ENCODE data around the gene BCL2L1. TPM values are rescaled to one million over a fixed set of nuclear protein-coding genes. Genes with fewer than 3 reads are reported as not detected.

The BCL2L1 gene
- total RNA-seq, 1 experiment from 2014 or later: 33.1 TPM

- Histone ChIP-seq H3K4me1 (peaks cover 29% of the 10 kb centered on the region), H3K36me3 (peaks cover 73% of the 10 kb centered on the region), H3K4me3 (no peak overlapping the region), H3K27me3 (no peaks in the 10 kb centered on the region), H3K27ac (no peak overlapping the region), H3K9me3 (replicated peaks) (no peaks in the 10 kb centered on the region)
- DNase-seq: peak in 1 of 2 experiments; percentile 21
These were observed 23.6 kb upstream of the BCL2L1 start for GRCh38 chr20:31746068-31746878.

GRCh38 chr20:31740656-31741323 lies 18.1 kb upstream of the BCL2L1 start:
- Histone ChIP-seq H3K27ac (peak overlapping the region; percentile 84; the same call in 1 of the 2 replicates), H3K9me3 (replicated peaks) (no peaks in the 10 kb centered on the region), H3K4me3 (peak overlapping the region; percentile 84), H3K36me3 (peaks cover 35% of the 10 kb centered on the region), H3K27me3 (no peaks in the 10 kb centered on the region), H3K4me1 (peaks cover 9% of the 10 kb centered on the region)
- no peak for DNase-seq

GRCh38 chr20:31740208-31740607 lies 17.5 kb upstream of the BCL2L1 start:
- Histone ChIP-seq H3K27me3 (no peaks in the 10 kb centered on the region), H3K4me3 (peak overlapping the region; percentile 84), H3K9me3 (replicated peaks) (no peaks in the 10 kb centered on the region), H3K4me1 (0 out of 2 replicates have a peak, but pooled peaks cover 4% of the 10 kb centered on the region), H3K27ac (peak overlapping the region; percentile 84; the same call in 1 of the 2 replicates), H3K36me3 (peaks cover 29% of the 10 kb centered on the region)
- no peak for DNase-seq

GRCh38 chr20:31739550-31739977 lies 16.9 kb upstream of the BCL2L1 start:
- H3K27me3 ChIP-seq: no peaks in the 10 kb centered on the region

GRCh38 chr20:31738729-31739549 lies 16.3 kb upstream of the BCL2L1 start, which contains the start of gene TPX2:
Gene TPX2 (plus strand): TSS chr20:31739290. CDS start chr20:31757477, 18,187 bp downstream.
- H3K36me3 ChIP-seq: peaks cover 18% of the 10 kb centered on the region

More at GRCh38 chr20:31739550-31739977, 16.9 kb upstream of the BCL2L1 start:
- 0 out of 2 replicates have a peak, but pooled peaks cover 4% of the 10 kb centered on the region for H3K4me1 ChIP-seq
- no peak for DNase-seq
- peak overlapping the region; percentile 84 for H3K27ac ChIP-seq
- peak overlapping the region; percentile 84 for H3K4me3 ChIP-seq
- H3K9me3 ChIP-seq (replicated peaks): no peaks in the 10 kb centered on the region
- peaks cover 23% of the 10 kb centered on the region for H3K36me3 ChIP-seq

GRCh38 chr20:31731321-31731717 lies 8.7 kb upstream of the BCL2L1 start:
- H3K4me3 ChIP-seq: no peak overlapping the region
- no peak overlapping the region for H3K27ac ChIP-seq
- H3K27me3 ChIP-seq: no peaks in the 10 kb centered on the region
- no peak for DNase-seq
- no peaks in the 10 kb centered on the region for H3K36me3 ChIP-seq
- peaks cover 9% of the 10 kb centered on the region; the same call in 1 of the 2 replicates for H3K4me1 ChIP-seq
- no peaks in the 10 kb centered on the region for H3K9me3 ChIP-seq (replicated peaks)

More at GRCh38 chr20:31738729-31739549, 16.3 kb upstream of the BCL2L1 start, which contains the start of gene TPX2:
- H3K27me3 ChIP-seq: no peaks in the 10 kb centered on the region
- no peaks in the 10 kb centered on the region for H3K9me3 ChIP-seq (replicated peaks)
- DNase-seq: peak; percentile 99 to 100
- 0 out of 2 replicates have a peak, but pooled peaks cover 4% of the 10 kb centered on the region for H3K4me1 ChIP-seq
- H3K4me3 ChIP-seq: peak within 1 kb of the TSS; percentile 84
- H3K27ac ChIP-seq: peak within 1 kb of the TSS; percentile 84

DNA sequence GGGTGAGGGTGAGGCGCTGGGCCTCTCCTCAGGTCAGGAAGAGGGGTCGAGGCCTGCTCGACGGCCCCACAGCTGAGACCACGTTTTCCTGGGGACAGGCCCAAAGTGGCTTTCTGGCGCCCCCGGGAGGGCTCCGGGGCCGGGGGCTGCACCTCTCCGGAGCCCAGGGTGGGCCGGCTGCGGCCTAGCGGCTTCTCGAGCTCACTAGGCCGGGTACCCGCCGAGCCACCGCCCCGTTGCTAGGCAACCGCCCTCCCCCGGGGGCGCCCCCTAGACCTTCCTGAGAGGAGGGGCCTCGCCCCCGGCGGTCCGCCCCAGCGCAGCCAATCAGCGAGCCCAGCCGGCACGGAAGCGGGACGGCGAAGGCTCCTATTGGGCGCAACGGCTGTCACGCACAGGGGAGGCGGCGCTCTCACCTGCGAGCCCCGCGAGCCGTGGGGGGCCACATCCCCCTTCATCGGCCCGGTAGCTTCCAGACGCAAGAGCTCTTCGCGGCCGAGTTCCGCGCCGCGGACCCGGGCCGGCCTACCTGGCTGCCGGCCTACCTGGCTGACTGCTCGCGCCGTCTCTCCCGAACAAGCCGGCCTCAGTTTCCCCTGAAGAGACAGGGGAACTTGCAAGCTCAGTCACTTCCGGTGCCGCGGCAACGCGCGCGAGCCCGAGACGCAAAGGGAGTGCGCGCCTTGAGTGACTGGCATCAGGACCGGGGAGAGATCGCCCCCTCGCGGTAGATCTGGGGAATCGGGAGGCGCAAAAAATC lies 831 bp upstream of the BCL2L1 start:
- H3K36me3 ChIP-seq: peaks cover 9% of the 10 kb centered on the region
- no peaks in the 10 kb centered on the region for H3K9me3 ChIP-seq (replicated peaks)
- peaks cover 42% of the 10 kb centered on the region for H3K4me1 ChIP-seq
- peak overlapping the region; percentile 84 for H3K4me3 ChIP-seq
- DNase-seq: peak; percentile 99 to 100
- peak overlapping the region; percentile 86 for H3K27ac ChIP-seq
- no peaks in the 10 kb centered on the region for H3K27me3 ChIP-seq

- Histone ChIP-seq H3K4me3 (peak overlapping the region; percentile 84), H3K36me3 (peaks cover 9% of the 10 kb centered on the region), H3K4me1 (peaks cover 42% of the 10 kb centered on the region), H3K27me3 (no peaks in the 10 kb centered on the region), H3K9me3 (replicated peaks) (no peaks in the 10 kb centered on the region), H3K27ac (peak overlapping the region; percentile 86)
- no peak for DNase-seq
These were observed 326 bp upstream of the BCL2L1 start for GRCh38 chr20:31723069-31723318.

- H3K4me1 ChIP-seq: peaks cover 35% of the 10 kb centered on the region
- peak overlapping the region; percentile 84 for H3K4me3 ChIP-seq
- peaks cover 9% of the 10 kb centered on the region for H3K36me3 ChIP-seq
- DNase-seq: no peak
- peak overlapping the region; percentile 76 for H3K27ac ChIP-seq
- H3K9me3 ChIP-seq (replicated peaks): no peaks in the 10 kb centered on the region
- no peaks in the 10 kb centered on the region for H3K27me3 ChIP-seq
These were observed 1.0 kb downstream of the BCL2L1 start for GRCh38 chr20:31721408-31722256.

DNA sequence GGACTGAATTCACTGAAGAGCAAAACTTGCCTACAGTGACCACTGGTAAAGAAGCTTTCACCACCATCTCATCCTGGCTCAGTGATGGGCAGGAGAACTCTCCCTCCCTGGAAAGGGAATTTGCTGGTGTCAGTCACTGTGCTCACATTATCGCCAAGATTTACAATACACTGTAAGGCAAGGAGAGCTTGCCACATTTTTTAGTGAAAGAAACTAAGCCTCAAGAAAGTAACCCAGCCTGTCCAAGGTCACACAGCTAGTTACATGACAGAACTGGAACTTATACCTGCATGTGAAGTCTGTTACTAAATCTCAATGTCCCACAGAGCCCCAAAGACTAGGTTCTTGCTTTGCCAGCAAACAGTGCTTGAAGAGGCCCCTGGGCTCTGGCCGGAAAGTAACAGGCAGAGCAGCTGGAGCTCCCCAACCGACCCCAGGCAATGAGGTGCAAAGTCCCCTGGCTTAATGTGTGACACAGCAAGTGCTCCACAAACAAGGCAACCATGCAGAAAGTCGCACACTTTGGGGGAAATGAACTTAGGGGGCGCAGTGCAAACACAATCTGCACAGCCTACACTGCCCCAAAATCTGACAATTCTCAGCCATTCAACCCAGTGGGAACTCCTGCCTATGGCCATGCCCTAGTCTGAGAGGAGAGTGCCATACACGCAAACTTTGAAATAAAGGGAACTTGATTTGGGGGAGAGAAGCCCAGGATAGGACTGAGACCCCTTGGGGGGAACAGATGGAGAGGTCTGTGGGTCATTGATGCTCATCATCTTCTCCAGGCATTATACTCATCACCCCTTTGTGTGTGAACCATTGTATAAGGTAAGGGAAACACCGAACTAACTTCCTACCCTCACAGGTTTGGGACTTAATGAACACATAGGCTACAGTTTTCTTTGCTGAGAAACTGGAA lies 1.9 kb downstream of the BCL2L1 start:
- Histone ChIP-seq H3K9me3 (replicated peaks) (no peaks in the 10 kb centered on the region), H3K4me1 (peaks cover 35% of the 10 kb centered on the region), H3K4me3 (peak overlapping the region; percentile 84), H3K36me3 (peaks cover 9% of the 10 kb centered on the region), H3K27ac (peak overlapping the region; percentile 76), H3K27me3 (no peaks in the 10 kb centered on the region)
- peak; percentile 81 to 88 for DNase-seq

DNA sequence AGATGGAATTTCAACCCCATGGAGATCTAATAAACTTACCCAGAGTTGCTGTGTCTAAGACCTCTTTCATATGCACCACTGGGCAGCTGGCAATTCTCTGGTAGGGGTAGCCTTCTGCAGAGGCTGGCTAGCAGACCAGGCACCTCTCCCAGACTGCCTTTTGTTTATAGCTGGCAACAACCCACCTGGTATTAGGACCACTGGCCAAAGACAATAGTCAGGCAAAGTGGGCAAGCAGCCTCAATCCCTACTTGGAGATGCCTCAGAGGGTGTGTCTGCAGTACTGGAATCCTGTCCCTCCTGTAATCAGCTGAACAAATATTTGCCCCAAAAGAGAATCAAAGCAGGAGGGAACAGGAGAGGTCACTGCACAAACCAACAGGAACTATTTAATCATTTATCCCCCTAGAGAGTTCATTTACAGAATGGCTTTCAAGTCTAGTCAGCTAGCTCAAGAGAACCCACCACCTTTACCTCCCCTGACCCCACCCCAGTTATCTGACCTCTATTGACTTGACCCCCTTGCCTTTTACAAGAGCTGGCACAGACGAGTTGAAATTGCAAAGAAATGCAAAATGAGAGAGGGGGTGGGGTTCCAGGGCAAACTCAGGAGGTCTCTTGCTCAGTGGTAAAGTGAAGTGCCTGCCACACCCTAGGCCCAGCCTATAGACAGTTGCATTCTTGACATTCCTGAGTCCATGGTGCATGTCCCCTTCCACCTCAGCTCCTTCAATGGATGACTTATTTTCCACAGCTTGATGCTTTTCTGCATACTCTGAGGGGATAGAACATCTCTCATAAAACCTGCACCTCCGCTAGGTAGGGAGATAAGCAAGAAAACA lies 2.8 kb downstream of the BCL2L1 start:
- no peaks in the 10 kb centered on the region for H3K27me3 ChIP-seq
- peaks cover 10% of the 10 kb centered on the region for H3K36me3 ChIP-seq
- H3K9me3 ChIP-seq (replicated peaks): no peaks in the 10 kb centered on the region
- H3K27ac ChIP-seq: peak overlapping the region; percentile 76
- DNase-seq: peak; percentile 56 to 72
- H3K4me1 ChIP-seq: peaks cover 35% of the 10 kb centered on the region
- peak overlapping the region; percentile 84 for H3K4me3 ChIP-seq
